HL-60/S4 (cell line): ENCODE measurements around the gene SETD1A.

Source experiments
- in situ Hi-C: fragments of 300-500 bp; cut with MboI; formaldehyde crosslinking; loops from 2 replicates; pipeline ENCODE4 v1.14.3; 2022; ENCODE audit warnings: low sequenced_read_pairs

SETD1A gene

GRCh38 chr16:30996324-30996984, 38.9 kb downstream of the SETD1A start:
- in situ Hi-C loops, result no loop called here

- in situ Hi-C loops, result no loop called here
These were observed 39.6 kb downstream of the SETD1A start for GRCh38 chr16:30996985-30997724.

GRCh38 chr16:30997725-30998711, 40.5 kb downstream of the SETD1A start:
- in situ Hi-C loops, result no loop called here

- in situ Hi-C loops, result no loop called here
These were observed 41.6 kb downstream of the SETD1A start for GRCh38 chr16:30998852-30999761.

- in situ Hi-C loops, result no loop called here
These were observed 43.3 kb downstream of the SETD1A start for GRCh38 chr16:31000671-31001382.

GRCh38 chr16:31001507-31002249, 44.1 kb downstream of the SETD1A start:
- in situ Hi-C loops, result no loop called here

GRCh38 chr16:31002250-31002700, 44.7 kb downstream of the SETD1A start:
- in situ Hi-C loops, result no loop called here

- in situ Hi-C loops, result no loop called here
These were observed 45.3 kb downstream of the SETD1A start for GRCh38 chr16:31002862-31003341.

GRCh38 chr16:31003744-31004143, 46.2 kb downstream of the SETD1A start:
- in situ Hi-C loops, result no loop called here

GRCh38 chr16:31004658-31005057, 47.1 kb downstream of the SETD1A start:
- in situ Hi-C loops, result no loop called here

GRCh38 chr16:31005350-31006085, 48.0 kb downstream of the SETD1A start:
- in situ Hi-C loops, result no loop called here

GRCh38 chr16:31006086-31006385, 48.5 kb downstream of the SETD1A start:
- in situ Hi-C loops, result no loop called here

GRCh38 chr16:31006589-31006988, 49.0 kb downstream of the SETD1A start:
- in situ Hi-C loops, result no loop called here

GRCh38 chr16:31007684-31008083, 50.1 kb downstream of the SETD1A start:
- in situ Hi-C loops, result no loop called here

GRCh38 chr16:31008149-31008548, 50.6 kb downstream of the SETD1A start:
- in situ Hi-C loops, result no loop called here

- in situ Hi-C loops, result no loop called here
These were observed 51.0 kb downstream of the SETD1A start for GRCh38 chr16:31008551-31008950.

- in situ Hi-C loops, result no loop called here
These were observed 51.6 kb downstream of the SETD1A start for GRCh38 chr16:31009120-31009519.

GRCh38 chr16:31009894-31010584, 52.5 kb downstream of the SETD1A start:
- in situ Hi-C loops, result no loop called here
